PC-9 (cell line): ENCODE data around the gene OR52A5.

Experiments
- CTCF ChIP-seq: fragments of 200-600 bp; sonication (generic); conservative IDR thresholded peaks from 2 replicates; pipeline ENCODE4 v1.6.1; 2017; ENCODE audit warnings: mixed run types, antibody characterized with exemption, mild to moderate bottlenecking, moderate library complexity
- EZH2 ChIP-seq: fragments of 200-600 bp; sonication (generic); IDR thresholded peaks from 2 replicates; pipeline ENCODE4 v1.8.0; 2017; ENCODE audit warnings: antibody characterized with exemption, low read depth

- TF ChIP-seq CTCF (no peak), EZH2 (no peak)
Observed at GRCh38 chr11:5129457-5129877, 8.7 kb downstream of the OR52A5 start.
